ENCODE measurements around the gene HOXD8.

HOXD8 gene

DNA sequence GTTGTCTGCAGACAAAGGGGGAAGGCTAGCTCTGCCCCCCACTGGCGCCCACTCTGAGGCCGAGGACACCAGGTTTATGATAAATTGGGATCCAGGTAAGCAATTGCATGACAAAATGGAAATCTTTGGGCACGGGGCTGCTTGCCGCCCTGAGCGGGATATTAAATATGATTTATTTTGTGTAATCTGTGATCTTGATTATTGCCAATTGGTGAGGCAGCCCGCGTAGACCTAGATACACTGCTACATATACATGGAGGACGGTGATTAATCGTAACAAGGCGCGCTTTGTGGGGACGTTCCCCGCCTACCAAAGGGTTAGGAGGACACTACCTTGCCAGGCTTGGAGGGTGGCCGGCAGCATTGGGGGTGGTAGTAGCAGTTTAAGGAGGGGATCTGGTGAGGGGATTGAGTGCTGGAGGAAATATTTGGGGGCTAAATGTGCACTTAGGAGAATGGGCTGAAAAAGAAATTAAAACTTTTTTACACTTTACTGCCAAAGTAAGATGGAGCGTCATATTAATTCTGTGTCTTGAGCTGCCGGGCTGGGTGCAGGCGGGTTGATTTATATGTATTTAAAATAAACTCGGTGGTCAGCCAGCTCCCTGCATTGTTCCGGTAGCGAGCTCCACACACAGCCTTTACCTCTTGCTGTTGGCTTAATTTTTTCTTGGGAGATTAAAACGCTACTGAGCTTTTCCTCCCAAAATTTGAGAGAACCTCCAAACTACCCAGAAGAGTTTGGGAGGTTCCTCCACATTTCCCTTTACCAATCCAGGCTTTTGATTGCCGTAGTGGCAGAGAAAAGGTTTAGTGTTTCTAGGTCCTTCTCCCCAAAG is 31.7 kb downstream of the HOXD8 start:
- DNase-seq (ENCODE audit: low spot score): no peak

DNA sequence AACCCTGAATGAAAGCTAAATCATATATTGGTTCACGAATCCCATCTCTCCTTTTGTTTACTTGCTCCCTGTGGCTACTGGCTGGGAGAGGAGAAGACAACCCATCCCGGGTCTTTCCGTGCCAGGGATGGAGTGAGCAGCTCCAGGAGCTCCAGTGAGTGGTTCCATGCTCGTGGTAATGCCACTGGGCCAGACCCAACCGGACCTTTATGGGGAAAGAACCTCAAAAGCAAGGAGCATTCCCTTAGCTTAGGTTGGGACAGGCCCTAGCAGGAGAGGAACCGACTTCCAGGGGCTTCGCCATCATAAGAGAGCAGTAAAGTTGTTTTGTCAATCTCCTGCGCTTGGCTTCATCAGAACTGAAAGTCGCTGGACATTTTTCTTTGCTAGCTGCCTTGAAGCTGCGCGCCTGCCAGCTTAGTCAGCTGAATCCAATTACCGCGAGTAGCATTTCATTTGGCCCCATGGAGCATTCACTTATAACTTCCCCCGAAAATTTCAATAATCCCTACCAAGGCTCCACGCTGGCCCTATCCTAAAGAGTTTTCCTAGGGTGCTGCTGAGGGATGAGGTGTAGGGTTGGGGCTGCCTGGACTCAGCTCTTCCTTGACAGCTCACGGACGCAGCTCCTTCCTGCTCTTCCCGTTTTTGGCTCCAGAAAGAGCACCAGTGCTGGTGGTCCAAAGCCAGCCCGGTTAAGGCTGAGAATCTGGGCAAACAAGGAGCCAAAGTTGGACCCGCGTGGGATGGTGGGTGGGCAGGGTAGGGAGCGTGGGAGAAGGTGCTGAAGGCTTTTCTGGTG is 32.5 kb downstream of the HOXD8 start:
- DNase-seq (ENCODE audit: low spot score): no peak

DNA sequence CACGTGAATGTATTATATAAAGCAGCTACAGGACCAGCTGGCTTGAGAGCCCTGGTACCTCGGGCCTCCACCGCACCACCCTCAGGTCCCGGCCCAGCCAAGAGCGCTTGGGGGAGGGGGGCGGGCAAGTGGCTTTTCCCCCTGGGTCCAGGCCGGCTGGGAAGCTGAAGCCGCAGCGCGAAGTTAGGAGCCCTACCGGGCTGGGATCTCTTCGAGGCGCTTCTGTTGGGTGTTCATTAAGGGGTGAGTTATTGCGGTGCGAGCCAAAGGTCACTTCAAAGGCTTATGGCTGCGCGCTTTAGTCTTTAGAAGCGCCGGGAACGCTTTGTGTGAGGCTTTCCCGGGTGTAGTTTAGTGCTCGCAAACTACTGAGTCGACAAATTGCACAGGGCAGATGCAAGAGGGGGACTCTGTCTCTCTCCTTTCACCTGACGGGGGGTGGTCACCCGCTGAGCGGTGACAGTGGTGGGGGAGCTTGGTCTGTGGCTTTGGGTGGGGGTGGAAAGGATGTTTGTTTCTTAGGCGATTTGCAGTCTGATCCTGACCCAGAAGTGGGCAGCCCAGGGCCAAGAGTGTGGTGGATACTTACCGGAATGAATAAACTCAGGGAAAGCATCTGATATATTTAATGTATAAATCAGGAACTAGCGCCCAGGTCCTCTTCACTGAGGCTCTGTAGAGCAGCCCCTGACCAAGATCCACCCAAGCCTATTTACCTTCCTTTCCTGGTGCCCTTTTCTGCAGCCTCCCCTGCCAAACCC is 33.6 kb downstream of the HOXD8 start:
- no peak for DNase-seq (ENCODE audit: low spot score)

DNA sequence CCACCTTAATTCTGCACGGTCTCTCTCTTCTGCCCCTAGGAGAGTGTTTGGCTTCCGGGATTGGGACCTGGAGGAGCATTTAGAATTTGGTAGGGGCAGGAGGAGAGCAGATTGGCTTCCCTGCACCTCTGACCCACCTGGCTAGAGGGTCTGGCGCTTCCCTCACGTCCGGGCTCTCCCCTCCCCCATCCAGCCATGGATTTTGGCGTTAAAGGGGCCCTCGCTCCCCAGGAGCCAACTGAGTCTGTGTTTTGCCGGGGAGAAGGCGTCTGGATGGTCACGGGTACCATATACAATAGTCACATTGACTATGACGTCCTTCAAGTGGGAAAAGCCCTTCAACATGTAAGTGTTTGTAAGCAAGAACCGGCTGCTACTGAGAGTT is 34.2 kb downstream of the HOXD8 start:
- DNase-seq (ENCODE audit: low spot score): no peak

DNA sequence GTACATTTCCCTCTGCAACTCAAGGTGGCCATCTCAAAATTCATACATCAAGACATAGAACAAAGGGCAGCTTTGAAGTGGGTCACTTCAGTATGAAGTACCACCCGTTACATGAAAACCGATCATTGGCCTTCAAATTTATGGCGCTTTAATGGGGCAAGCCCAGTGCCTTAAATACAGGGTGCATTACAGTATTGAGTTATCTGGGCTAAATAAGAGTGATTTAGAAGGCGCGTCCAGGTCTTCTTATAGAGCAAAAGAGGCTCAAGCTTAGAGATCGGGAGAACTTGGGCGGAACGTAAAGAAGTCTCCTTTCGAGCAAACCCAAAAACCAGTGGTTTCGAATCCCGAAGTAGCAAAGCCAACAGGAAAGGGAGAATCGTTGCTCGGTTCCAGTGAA is 34.7 kb downstream of the HOXD8 start:
- no peak for DNase-seq (ENCODE audit: low spot score)

DNA sequence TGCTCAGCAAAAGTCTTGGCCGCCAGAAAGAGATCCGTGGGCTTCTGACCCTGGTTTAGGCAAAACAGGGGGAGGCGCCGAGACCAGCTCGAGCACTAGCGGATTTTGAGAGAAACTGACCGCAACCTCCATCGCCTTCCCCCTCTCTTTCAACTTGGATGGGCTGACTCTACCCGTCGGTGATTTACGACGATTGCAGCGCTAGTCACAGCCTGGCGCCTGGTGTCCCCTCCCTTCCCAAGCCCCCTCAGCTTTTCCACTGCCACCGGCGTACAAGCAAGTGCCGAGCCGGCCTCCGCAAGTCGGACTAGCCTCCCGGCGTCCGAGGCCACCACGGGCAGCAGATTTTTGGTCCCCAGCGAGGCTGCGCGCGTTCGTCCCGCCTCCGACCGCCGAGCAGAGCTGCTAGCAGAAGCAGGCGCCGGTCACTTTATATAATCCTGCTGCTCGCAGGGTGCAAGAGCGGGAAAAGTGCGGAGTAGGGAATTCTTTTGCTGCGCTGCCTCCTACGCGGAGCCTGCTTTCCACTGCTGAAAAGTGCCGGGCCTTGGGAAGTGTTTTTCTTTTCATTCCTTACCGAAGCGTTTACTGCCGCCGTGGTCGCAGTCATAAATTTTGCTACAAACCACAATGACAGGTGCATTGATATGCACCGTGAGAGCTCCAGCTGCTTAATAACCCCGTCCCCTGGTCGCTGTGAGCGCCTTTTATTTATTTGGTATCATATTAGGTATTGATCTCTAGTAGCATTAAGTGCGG is 35.3 kb downstream of the HOXD8 start:
- DNase-seq (ENCODE audit: low spot score): no peak

DNA sequence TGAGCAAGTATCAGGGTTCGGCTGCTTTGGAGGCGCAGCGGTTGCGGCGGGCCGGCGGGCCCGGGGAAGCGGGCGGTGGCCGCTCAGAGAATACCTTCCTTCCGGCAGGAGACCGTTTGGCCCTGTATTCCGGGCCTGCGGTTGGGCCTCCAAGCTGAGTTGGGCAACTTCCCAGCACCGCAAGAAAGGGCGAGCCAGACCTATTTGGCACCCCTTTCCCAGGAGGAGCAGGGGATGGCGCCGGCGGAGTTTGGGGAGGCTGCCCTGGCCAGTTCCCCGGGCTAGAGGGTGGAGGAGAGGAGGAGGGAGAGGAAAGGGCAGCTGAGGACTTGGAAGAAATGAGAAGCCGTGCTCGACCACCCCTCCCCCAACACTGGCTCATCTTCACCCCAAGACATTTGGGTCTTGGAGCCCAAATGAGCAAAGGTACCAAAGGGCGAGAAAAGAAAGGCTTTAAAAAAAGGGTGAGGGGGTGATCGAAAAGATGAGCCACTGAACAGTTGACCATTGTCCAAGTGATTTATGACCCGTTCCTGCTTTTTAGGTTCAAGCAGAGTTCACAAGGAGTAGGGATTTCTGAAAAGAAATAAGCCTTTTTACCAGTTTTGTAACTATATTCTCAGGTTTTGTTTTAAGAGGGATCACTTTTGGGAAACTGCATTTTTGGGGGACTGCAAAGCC is 36.0 kb downstream of the HOXD8 start:
- DNase-seq (ENCODE audit: low spot score): no peak

DNA sequence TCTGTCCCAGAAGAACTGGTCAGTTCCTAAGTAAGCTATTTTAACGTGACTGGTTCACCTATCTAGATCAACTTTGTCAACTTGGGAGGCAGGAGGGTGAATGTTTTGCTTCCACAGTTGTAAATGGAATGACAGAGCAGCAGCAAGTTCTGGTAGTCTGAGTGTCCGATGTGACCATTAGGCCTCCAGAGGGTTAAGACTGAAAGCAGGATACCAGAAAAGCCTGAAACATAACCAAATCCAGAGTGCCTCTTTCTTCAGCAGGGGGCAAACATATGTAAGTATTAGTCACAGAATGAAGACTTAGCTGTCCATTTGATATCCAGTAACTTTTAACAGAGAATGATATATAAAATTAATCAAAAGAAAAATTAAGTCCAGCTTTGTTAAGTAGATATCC is 36.8 kb downstream of the HOXD8 start:
- DNase-seq (ENCODE audit: low spot score): no peak

DNA sequence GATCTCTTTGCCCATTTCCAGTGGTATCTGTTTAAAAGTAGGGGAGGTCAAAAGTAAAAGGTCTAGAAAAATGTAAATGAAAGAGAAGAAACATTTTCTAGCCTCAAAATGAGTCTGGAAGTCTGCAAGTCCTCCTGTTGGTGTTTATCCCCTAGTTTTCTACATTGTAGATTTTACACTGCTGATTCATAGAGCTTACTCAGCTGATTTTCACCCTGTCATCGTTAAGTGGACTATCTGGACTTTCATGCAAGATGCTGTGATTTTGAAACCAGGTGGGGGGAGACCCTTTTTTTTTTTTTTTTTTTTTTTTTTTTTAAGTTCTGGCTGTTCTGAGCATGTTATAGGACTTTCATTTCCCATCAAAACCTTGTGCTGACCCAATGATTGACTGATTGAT is 37.9 kb downstream of the HOXD8 start:
- no peak for DNase-seq (ENCODE audit: low spot score)

DNA sequence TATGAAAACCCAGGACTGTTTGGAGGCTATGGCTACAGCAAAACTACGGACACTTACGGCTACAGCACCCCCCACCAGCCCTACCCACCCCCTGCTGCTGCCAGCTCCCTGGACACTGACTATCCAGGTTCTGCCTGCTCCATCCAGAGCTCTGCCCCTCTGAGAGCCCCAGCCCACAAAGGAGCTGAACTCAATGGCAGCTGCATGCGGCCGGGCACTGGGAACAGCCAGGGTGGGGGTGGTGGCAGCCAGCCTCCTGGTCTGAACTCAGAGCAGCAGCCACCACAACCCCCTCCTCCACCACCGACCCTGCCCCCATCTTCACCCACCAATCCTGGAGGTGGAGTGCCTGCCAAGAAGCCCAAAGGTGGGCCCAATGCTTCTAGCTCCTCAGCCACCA is 39.7 kb downstream of the HOXD8 start:
- DNase-seq (ENCODE audit: low spot score): no peak

DNA sequence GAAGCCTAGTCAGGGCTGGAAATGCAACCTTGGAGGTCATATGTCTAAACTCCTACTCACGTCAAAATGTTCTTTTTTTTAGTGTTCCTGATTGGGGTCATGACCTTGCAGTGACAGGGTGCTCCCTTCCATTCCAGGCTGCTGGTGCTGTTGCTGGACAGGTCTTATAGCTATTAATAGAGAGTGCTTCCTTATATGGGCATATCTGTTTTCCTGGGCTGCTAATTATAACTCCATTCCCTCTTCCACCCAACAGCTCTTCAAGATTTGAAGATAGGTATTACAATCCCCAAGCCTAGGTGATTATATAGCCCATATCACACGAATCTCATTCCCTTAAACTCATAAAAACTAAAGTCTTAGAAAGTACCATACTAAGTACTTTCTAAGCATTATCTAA is 40.2 kb downstream of the HOXD8 start:
- DNase-seq (ENCODE audit: low spot score): no peak

DNA sequence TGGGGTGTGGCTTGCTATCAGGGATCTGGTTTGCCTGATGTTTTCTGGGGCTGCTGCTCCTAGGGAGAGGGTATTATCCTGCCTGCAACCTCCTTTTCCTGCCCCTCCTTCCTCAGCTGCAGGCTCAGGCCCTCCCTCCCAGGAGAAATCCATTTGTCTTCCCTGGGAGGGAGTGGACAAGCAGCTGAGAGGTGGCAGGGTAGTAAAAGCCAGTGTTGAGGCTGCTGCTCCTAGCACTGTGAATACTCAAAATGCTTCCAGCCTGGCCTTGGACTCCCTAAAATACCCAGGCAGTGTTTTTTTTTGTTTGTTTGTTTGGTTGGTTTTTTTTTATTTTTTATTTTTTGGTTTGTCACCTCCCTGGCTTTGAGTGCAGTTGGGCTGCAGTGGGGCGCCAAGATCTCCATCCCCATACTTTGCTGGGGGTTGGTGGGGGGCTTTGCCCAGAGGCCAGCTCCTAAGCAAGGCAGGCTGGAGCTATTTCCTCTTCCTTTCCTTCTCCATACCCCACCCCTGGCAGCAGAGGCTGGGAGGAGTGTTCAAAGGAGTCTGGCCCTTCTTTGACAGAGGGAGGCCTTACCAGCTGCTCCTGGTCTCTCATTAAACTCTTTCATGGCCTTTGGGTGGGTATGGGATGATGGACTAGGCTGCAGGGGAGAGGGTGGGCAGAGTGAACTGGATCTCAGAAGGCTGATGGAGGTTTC is 41.2 kb downstream of the HOXD8 start:
- DNase-seq (ENCODE audit: low spot score): no peak

DNA sequence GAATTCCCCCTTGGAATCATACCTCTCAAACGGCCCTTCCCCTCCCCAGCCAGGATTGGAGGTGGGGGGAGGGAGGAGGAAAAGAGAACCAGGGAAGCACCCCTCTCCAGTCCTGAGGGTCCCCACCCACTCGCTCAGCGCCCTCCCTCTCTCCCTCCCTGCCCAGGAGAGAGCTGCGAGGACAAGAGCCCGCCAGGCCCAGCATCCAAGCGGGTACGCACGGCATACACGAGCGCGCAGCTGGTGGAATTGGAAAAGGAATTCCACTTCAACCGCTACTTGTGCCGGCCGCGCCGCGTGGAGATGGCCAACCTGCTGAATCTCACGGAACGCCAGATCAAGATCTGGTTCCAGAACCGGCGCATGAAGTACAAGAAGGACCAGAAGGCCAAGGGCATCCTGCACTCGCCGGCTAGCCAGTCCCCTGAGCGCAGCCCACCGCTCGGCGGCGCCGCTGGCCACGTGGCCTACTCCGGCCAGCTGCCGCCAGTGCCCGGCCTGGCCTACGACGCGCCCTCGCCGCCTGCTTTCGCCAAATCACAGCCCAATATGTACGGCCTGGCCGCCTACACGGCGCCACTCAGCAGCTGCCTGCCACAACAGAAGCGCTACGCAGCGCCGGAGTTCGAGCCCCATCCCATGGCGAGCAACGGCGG is 42.0 kb downstream of the HOXD8 start:
- DNase-seq (ENCODE audit: low spot score): no peak

DNA sequence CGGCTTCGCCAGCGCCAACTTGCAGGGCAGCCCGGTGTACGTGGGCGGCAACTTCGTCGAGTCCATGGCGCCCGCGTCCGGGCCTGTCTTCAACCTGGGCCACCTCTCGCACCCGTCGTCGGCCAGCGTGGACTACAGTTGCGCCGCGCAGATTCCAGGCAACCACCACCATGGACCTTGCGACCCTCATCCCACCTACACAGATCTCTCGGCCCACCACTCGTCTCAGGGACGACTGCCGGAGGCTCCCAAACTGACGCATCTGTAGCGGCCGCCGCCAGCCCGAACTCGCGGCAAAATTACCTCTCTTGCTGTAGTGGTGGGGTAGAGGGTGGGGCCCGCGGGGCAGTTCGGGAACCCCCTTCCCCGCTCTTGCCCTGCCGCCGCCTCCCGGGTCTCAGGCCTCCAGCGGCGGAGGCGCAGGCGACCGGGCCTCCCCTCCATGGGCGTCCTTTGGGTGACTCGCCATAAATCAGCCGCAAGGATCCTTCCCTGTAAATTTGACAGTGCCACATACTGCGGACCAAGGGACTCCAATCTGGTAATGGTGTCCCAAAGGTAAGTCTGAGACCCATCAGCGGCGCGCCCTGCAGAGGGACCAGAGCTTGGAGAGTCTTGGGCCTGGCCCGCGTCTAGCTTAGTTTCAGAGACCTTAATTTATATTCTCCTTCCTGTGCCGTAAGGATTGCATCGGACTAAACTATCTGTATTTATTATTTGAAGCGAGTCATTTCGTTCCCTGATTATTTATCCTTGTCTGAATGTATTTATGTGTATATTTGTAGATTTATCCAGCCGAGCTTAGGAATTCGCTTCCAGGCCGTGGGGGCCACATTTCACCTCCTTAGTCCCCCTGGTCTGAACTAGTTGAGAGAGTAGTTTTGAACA is 42.7 kb downstream of the HOXD8 start:
- no peak for DNase-seq (ENCODE audit: low spot score)

DNA sequence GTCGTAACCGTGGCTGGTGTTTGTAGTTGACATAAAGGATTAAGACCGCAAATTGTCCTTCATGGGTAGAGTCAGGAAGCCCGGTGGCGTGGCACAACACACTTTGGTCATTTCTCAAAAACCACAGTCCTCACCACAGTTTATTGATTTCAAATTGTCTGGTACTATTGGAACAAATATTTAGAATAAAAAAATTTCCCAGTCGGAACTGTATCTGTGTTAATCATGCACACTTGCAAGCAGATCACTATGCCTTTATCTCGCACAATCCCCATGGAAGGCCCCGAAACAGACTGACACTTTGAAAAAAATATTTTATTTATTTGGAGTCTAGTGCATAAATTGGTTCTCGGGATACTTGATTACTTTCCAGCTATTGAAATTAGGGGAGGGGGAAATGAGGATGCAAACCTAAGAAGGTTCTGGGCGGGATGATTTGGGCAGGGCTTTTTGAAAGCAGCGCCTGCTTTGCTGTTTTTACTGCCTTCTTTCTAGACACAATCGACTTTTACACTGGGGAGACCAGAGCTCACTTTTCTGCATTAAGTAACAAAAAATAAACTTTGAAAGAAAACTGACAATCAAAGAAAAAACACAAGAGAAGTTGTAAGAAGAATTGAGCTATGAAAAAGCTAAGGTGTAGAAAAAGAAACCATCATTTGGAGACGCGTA is 43.5 kb downstream of the HOXD8 start:
- no peak for DNase-seq (ENCODE audit: low spot score)

DNA sequence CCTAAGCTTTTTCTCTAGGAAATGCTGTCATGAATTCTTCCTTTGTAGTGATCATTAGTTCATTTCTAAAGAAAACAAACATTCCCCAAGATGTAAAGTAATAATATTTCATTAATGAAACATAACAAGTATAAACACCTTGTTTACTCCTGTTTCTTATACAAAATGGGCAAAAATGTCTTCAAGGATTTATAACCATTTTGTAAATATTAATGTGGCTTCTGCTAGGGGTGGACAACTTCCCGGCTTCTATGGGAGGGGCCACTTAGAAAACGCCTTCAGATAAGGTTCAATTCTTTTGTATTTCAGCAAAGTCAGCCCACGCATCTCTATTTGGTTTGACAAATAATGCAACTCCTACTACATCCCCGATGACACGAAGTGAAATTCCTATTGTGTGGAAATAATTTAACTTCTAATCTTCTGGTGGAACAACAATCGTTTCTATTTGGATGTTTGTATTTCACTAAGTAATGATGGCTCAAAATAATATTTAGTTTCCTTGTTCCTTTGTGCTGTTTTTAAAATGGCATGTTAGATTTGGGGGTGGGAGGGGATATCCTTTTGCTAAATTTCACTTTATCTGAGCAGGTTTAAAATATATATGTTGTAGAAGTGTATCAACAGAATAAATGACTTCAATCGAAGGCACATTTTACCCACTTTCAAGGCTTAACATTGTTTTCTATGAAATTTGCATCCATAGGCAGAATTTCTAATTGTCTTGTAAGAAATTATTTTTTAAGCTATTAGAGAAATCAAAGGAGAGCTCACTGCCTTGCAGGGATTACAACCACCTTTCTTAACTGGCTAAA is 44.3 kb downstream of the HOXD8 start:
- no peak for DNase-seq (ENCODE audit: low spot score)

DNA sequence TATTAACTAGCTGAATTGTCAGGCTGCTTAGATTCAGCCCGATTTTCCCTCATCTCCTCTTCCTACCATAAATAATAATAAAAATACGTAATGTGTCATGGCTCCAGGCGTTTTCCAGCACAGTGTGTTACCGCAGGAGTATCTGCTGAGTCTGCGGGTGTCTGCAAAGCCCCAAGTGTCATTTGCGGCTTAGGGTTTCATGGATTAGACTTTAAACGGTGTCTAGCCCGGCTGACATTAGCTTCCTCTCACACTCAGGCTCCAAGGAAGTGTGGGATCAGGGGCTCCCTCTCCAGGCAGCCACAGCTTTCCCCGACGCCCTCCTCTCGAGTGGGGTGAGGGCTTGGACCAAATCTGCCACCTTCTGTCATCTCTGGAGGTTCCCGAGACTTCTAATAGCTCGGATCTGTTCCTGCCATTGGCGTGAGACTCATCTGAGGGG is 44.9 kb downstream of the HOXD8 start:
- DNase-seq (ENCODE audit: low spot score): peak; percentile 33
